ENCODE data around the gene AHRR. TPM values are rescaled to one million over a fixed set of nuclear protein-coding genes. Genes with fewer than 3 reads are reported as not detected.
"Not testable (repeated sequence)": the region's sequence is repeated elsewhere in the genome, so short reads cannot be mapped to it uniquely, and the experiment has no call there.

The AHRR gene
- 10 to 100 TPM; 20.1 to 20.7 TPM for total RNA-seq

GRCh38 chr5:321230-321725 is at the start of gene AHRR:
Gene AHRR (plus strand): TSS chr5:321714. CDS start chr5:343903, 22,189 bp downstream.
- POLR2A ChIA-PET = interaction anchor here (1.2 kb wide), 1 partner anchor 152 kb away, joined by 6 read pairs; no protein-coding TSS in a partner anchor
- CTCF ChIA-PET = interaction anchor here (0.7 to 1.5 kb wide), 5 partner anchors 12 to 111 kb away, joined by 3 to 6 read pairs (median 3); no protein-coding TSS in a partner anchor

GRCh38 chr5:271828-272167 is 49.7 kb upstream of the AHRR start:
- POLR2A ChIA-PET = interaction anchor here (0.9 to 1.2 kb wide), 2 partner anchors 52 to 107 kb away, joined by 3 read pairs; no protein-coding TSS in a partner anchor
- CTCF ChIA-PET = not testable (repeated sequence)

- CTCF ChIA-PET = not testable (repeated sequence)
- POLR2A ChIA-PET = interaction anchor here (0.6 kb wide), 1 partner anchor 41 kb away, joined by 3 read pairs; no protein-coding TSS in a partner anchor
Observed at GRCh38 chr5:273091-273490, 48.4 kb upstream of the AHRR start.

- POLR2A ChIA-PET = interaction anchor here (0.6 kb wide), 1 partner anchor 42 kb away, joined by 3 read pairs; no protein-coding TSS in a partner anchor
- CTCF ChIA-PET = not testable (repeated sequence)
Observed at GRCh38 chr5:273491-273890, 48.0 kb upstream of the AHRR start.

- CTCF ChIA-PET, POLR2A ChIA-PET: not testable (repeated sequence)
Observed at GRCh38 chr5:274346-274745, 47.2 kb upstream of the AHRR start.

- POLR2A ChIA-PET = no interaction called here
- CTCF ChIA-PET = no interaction called here
Observed at GRCh38 chr5:278646-279045, 42.9 kb upstream of the AHRR start.

- CTCF ChIA-PET = interaction anchor here (0.6 to 0.7 kb wide), 3 partner anchors 49 to 891 kb away, joined by 3 read pairs; no protein-coding TSS in a partner anchor
Observed at GRCh38 chr5:279051-279665, 42.4 kb upstream of the AHRR start.

GRCh38 chr5:285991-286557 is 35.4 kb upstream of the AHRR start:
- ChIA-PET POLR2A (no interaction called here), CTCF (interaction anchor here (0.6 to 0.9 kb wide), 2 partner anchors 327 to 1020 kb away, joined by 3 to 4 read pairs; no protein-coding TSS in a partner anchor)

More at GRCh38 chr5:279051-279665, 42.4 kb upstream of the AHRR start:
- POLR2A ChIA-PET = not testable (repeated sequence)

GRCh38 chr5:290200-290599 is 31.3 kb upstream of the AHRR start:
- POLR2A ChIA-PET = not testable (repeated sequence)

GRCh38 chr5:291345-291744 is 30.2 kb upstream of the AHRR start:
- POLR2A ChIA-PET, CTCF ChIA-PET: not testable (repeated sequence)

More at GRCh38 chr5:290200-290599, 31.3 kb upstream of the AHRR start:
- CTCF ChIA-PET = not testable (repeated sequence)

GRCh38 chr5:294788-295187 is 26.7 kb upstream of the AHRR start:
- CTCF ChIA-PET, POLR2A ChIA-PET: not testable (repeated sequence)

- POLR2A ChIA-PET, CTCF ChIA-PET: not testable (repeated sequence)
Observed at GRCh38 chr5:296207-296606, 25.3 kb upstream of the AHRR start.

- CTCF ChIA-PET, POLR2A ChIA-PET: not testable (repeated sequence)
Observed at GRCh38 chr5:296954-297353, 24.6 kb upstream of the AHRR start.

GRCh38 chr5:297448-297847 is 24.1 kb upstream of the AHRR start:
- CTCF ChIA-PET, POLR2A ChIA-PET: not testable (repeated sequence)

GRCh38 chr5:297991-298736 is 23.4 kb upstream of the AHRR start:
- CTCF ChIA-PET, POLR2A ChIA-PET: not testable (repeated sequence)

GRCh38 chr5:298737-299125 is 22.8 kb upstream of the AHRR start:
- ChIA-PET CTCF (interaction anchor here (0.6 kb wide), 1 partner anchor 1088 kb away, joined by 3 read pairs; no protein-coding TSS in a partner anchor), POLR2A (no interaction called here)

- CTCF ChIA-PET = interaction anchor here (1.0 kb wide), 1 partner anchor 131 kb away, joined by 3 read pairs; no protein-coding TSS in a partner anchor
- POLR2A ChIA-PET = not testable (repeated sequence)
Observed at GRCh38 chr5:299921-300320, 21.6 kb upstream of the AHRR start.

- CTCF ChIA-PET, POLR2A ChIA-PET: not testable (repeated sequence)
Observed at GRCh38 chr5:300691-301435, 20.7 kb upstream of the AHRR start.

GRCh38 chr5:302416-302815 is 19.1 kb upstream of the AHRR start:
- POLR2A ChIA-PET, CTCF ChIA-PET: not testable (repeated sequence)

- ChIA-PET CTCF (no interaction called here), POLR2A (no interaction called here)
Observed at GRCh38 chr5:302966-303365, 18.5 kb upstream of the AHRR start.
